IPS-20b (cell line): ENCODE results near the gene PAK1.

ENCODE experiments used
- H3K27ac ChIP-seq: one replicate; pipeline ENCODE4 v1.5.1; 2013; ENCODE audit warnings: low read length
- H3K27me3 ChIP-seq: 2 replicates; pipeline ENCODE4 v1.6.1; 2013; ENCODE audit warnings: mild to moderate bottlenecking, low read length, inconsistent platforms; ENCODE audit not compliant: insufficient read depth
- H3K36me3 ChIP-seq: 2 replicates; pipeline ENCODE4 v1.6.1; 2013; ENCODE audit warnings: low read depth, mild to moderate bottlenecking, inconsistent platforms, low read length, moderate library complexity; ENCODE audit not compliant: insufficient read depth
- H3K4me1 ChIP-seq: 2 replicates; pipeline ENCODE4 v1.6.1; 2013; ENCODE audit warnings: mild to moderate bottlenecking, control low read depth, inconsistent platforms, low read length, moderate library complexity; ENCODE audit not compliant: insufficient read depth
- H3K4me3 ChIP-seq: 2 replicates; pipeline ENCODE4 v1.5.1; 2013; ENCODE audit warnings: mild to moderate bottlenecking, low read length, inconsistent platforms
- H3K9ac ChIP-seq: 2 replicates; pipeline ENCODE4 v1.6.1; 2013; ENCODE audit warnings: low read depth, mild to moderate bottlenecking, inconsistent platforms, low read length, moderate library complexity
- H3K9me3 ChIP-seq: 2 replicates; pipeline ENCODE4 v1.6.1; 2013; ENCODE audit warnings: mild to moderate bottlenecking, low read depth, low read length, inconsistent platforms; ENCODE audit not compliant: insufficient read depth

Gene PAK1

GRCh38 chr11:77299528-77299993 is 174.3 kb downstream of the PAK1 start:
- H3K4me3 ChIP-seq, result no peak overlapping the region
- no peak overlapping the region for H3K9ac ChIP-seq
- H3K36me3 ChIP-seq, result no peaks in the 10 kb centered on the region
- H3K9me3 ChIP-seq, result no peaks in the 10 kb centered on the region
- no peaks in the 10 kb centered on the region; the same call in 1 of the 2 replicates for H3K4me1 ChIP-seq
- H3K27me3 ChIP-seq, result no peaks in the 10 kb centered on the region
- no peak overlapping the region for H3K27ac ChIP-seq

GRCh38 chr11:77294040-77294439 is 179.9 kb downstream of the PAK1 start:
- H3K36me3 ChIP-seq, result no peaks in the 10 kb centered on the region
- no peak overlapping the region for H3K9ac ChIP-seq
- no peaks in the 10 kb centered on the region for H3K4me1 ChIP-seq
- H3K9me3 ChIP-seq, result no peaks in the 10 kb centered on the region
- H3K27me3 ChIP-seq, result no peaks in the 10 kb centered on the region
- no peak overlapping the region for H3K27ac ChIP-seq
- H3K4me3 ChIP-seq, result no peak overlapping the region

- no peak overlapping the region for H3K4me3 ChIP-seq
- H3K27ac ChIP-seq, result no peak overlapping the region
- no peaks in the 10 kb centered on the region for H3K27me3 ChIP-seq
- H3K9me3 ChIP-seq, result no peaks in the 10 kb centered on the region
- H3K9ac ChIP-seq, result no peak overlapping the region
- no peaks in the 10 kb centered on the region for H3K4me1 ChIP-seq
- no peaks in the 10 kb centered on the region for H3K36me3 ChIP-seq
These were observed 184.2 kb downstream of the PAK1 start for GRCh38 chr11:77289737-77290136.

- H3K4me3 ChIP-seq, result no peak overlapping the region
- H3K27ac ChIP-seq, result no peak overlapping the region
- H3K27me3 ChIP-seq, result no peaks in the 10 kb centered on the region
- H3K9me3 ChIP-seq, result no peaks in the 10 kb centered on the region
- H3K9ac ChIP-seq, result no peak overlapping the region
- no peaks in the 10 kb centered on the region for H3K4me1 ChIP-seq
- H3K36me3 ChIP-seq, result no peaks in the 10 kb centered on the region
These were observed 186.2 kb downstream of the PAK1 start for GRCh38 chr11:77287615-77288273.

GRCh38 chr11:77287136-77287535 is 186.8 kb downstream of the PAK1 start:
- H3K9ac ChIP-seq, result no peak overlapping the region
- H3K4me3 ChIP-seq, result no peak overlapping the region
- H3K27me3 ChIP-seq, result no peaks in the 10 kb centered on the region
- H3K9me3 ChIP-seq, result no peaks in the 10 kb centered on the region
- H3K27ac ChIP-seq, result no peak overlapping the region
- no peaks in the 10 kb centered on the region for H3K36me3 ChIP-seq
- no peaks in the 10 kb centered on the region for H3K4me1 ChIP-seq

GRCh38 chr11:77284476-77285468 is 189.1 kb downstream of the PAK1 start:
- H3K27ac ChIP-seq, result no peak overlapping the region
- no peaks in the 10 kb centered on the region for H3K4me1 ChIP-seq
- no peaks in the 10 kb centered on the region for H3K27me3 ChIP-seq
- H3K9ac ChIP-seq, result no peak overlapping the region
- no peaks in the 10 kb centered on the region for H3K9me3 ChIP-seq
- H3K4me3 ChIP-seq, result no peak overlapping the region
- H3K36me3 ChIP-seq, result no peaks in the 10 kb centered on the region

- Histone ChIP-seq H3K27ac (no peak overlapping the region), H3K4me3 (no peak overlapping the region), H3K27me3 (no peaks in the 10 kb centered on the region), H3K4me1 (no peaks in the 10 kb centered on the region), H3K36me3 (no peaks in the 10 kb centered on the region), H3K9me3 (no peaks in the 10 kb centered on the region), H3K9ac (no peak overlapping the region)
These were observed 190.8 kb downstream of the PAK1 start for GRCh38 chr11:77283101-77283500.

GRCh38 chr11:77278595-77279506 is 195.0 kb downstream of the PAK1 start:
- no peaks in the 10 kb centered on the region for H3K4me1 ChIP-seq
- H3K9me3 ChIP-seq, result no peaks in the 10 kb centered on the region
- H3K4me3 ChIP-seq, result no peak overlapping the region
- no peaks in the 10 kb centered on the region for H3K27me3 ChIP-seq
- no peak overlapping the region for H3K9ac ChIP-seq
- no peaks in the 10 kb centered on the region for H3K36me3 ChIP-seq
- H3K27ac ChIP-seq, result no peak overlapping the region

GRCh38 chr11:77276271-77276670 is 197.6 kb downstream of the PAK1 start:
- H3K9ac ChIP-seq, result no peak overlapping the region
- no peaks in the 10 kb centered on the region for H3K36me3 ChIP-seq
- no peaks in the 10 kb centered on the region for H3K9me3 ChIP-seq
- no peaks in the 10 kb centered on the region for H3K4me1 ChIP-seq
- no peaks in the 10 kb centered on the region for H3K27me3 ChIP-seq
- no peak overlapping the region for H3K4me3 ChIP-seq
- no peak overlapping the region for H3K27ac ChIP-seq
